HL-60/S4 treated with phorbol 12-myristate 13-acetate at 8.2 ng/mL for 4 days and 3 days (cell line): ENCODE data around the gene ERCC3.
"Not testable (repeated sequence)": the region's sequence is repeated elsewhere in the genome, so short reads cannot be mapped to it uniquely, and the experiment has no call there.

Experiments used
- in situ Hi-C: fragments of 300-500 bp; cut with MboI; formaldehyde crosslinking; loops from 2 replicates; pipeline ENCODE4 v1.15.0; 2022; ENCODE audit warnings: low sequenced_read_pairs

Gene ERCC3

DNA sequence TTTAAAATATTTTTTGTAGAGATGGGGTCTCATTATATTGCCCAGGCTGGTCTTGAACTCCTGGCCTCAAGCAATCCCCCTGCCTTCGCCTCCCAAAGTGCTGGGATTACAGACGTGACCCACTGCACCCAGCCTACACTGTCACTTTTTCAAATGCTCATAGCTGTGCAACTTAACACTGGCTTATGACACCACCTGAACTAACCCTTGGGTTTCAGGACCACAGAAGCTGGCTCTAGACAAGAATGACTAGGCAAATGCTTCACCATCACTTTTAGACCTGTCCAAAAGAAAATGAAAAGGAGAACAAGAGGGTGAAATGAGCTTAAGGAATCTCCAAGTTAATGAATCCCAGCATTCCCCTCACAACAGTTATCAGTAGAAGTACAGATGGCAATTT, 13.3 kb downstream of the ERCC3 start:
- in situ Hi-C loops, result no loop called here

DNA sequence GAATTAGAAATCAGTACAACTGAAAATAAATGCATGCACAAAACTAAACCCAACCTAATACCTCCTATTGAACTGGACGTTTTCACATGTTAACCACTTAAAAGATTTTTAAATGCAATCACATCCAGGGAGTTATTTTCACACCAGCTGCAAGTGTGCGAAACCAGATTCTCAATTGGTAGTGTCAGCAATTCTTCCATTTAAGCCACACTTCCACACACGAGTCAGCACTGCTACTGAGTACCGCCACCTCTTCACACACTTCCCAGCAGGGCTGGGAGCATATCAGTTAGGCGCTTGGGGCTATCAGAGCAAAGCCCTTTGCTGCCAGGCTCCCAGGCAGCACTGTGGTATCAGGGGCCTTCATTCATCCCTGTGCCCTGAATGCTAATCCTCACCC, 14.2 kb downstream of the ERCC3 start:
- in situ Hi-C loops, result no loop called here

- in situ Hi-C loops, result no loop called here
These were observed 15.0 kb downstream of the ERCC3 start for GRCh38 chr2:127278959-127279358.

- in situ Hi-C loops, result no loop called here
These were observed 16.9 kb downstream of the ERCC3 start for GRCh38 chr2:127277028-127277427.

DNA sequence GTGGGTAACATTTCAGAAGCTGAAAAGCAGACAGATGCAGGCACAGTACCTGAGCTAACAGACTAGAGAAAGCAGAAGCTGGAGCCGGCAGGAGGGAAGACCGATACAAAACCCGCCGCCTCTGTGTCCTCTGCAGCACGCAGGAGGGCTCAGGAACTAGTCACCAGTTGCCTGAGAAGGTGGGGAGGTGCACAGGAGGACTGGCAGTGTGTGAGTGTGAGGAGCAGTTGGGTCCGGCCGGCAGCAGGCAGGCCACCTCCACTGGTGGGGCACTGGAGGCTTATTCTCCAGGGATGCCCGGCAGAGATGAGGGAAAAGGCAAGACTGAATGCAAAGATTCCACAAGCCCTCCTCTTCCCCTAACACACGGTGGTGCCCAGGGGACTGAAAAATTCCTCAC, 18.2 kb downstream of the ERCC3 start:
- in situ Hi-C loops, result no loop called here

DNA sequence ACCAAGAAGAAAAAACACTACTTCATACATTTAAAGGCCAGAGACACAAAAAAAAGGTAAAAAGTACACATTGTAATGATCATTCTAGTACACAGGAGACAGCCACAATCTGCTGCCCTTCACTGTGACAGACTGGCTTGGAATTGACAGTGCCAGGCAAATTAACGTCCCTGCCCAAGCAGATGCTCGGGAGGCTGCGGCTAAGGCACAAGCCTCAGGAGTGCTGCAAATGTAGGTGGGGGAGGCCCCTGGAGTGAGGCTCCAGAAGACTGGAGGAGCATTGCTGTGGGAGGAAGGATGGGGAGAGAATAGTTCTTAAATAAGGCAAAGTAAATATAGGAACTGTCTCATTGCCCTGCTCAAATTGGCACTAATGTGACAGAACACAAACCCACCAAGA, 18.6 kb downstream of the ERCC3 start:
- in situ Hi-C loops, result no loop called here

DNA sequence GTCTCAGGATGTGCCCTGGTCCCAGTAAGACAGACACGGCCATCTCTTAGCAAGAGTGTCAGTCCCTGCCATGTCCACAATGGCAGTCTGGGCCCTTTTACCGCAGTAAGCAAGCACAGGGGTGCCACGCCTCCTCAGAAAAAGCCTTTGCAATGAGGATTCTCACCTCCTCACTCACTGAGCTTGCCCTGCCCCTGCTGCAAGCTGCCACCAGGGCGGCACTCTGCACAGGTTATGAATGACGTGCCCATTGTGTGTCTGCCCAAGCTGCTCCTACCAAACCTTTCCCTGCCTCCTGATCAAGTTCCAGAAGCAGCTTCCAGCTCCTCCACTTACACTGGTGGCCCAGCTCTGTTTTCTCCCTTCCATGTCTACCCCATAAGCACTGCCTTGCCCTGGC, 23.3 kb downstream of the ERCC3 start:
- in situ Hi-C loops, result no loop called here

DNA sequence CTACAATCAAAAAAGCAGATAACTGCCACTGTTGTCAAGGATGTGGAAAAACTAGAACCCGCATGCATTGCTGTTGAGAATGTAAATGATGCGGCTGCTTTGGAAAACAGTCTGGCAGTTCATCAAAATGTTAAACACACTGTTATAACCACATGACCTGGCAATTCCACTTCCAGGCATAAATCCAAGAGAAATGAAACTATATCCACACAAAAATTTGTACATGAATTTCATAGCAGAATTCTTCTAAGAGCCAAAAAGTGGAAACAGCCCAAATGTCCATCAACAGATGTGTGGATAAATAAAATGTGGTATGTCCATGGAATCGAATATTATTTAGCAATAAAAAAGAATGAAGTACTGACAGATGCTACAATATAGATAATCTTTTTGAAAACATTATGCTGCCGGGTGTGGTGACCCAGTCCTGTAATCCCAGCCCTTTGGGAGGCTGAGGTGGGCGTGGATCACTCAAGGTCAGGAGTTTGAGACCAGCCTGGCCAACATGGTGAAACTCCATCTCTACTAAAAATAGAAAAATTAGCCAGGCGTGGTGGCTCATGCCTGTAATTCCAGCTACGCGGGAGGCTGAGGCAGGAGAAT, 32.0 kb downstream of the ERCC3 start:
- in situ Hi-C loops, result no loop called here

DNA sequence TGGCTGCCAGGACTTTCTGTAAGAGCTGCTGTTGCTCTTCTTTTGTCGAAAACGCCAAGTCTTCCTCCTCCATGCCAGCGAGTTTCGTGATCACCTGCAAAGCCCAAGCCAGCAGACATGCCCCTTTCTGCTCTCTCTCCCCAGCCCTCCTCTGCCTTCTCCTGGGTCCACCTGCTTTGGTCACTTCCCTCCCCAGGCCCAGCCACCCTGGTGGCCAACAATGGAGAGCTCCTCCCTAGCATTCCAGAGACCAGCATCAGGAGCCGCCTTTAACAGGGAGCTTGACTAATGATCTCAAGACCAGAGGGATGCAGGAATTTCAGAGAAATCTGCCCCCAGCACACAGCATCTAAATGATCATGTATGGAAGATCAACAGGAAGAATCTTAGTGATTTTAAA, 34.6 kb downstream of the ERCC3 start:
- in situ Hi-C loops, result no loop called here

DNA sequence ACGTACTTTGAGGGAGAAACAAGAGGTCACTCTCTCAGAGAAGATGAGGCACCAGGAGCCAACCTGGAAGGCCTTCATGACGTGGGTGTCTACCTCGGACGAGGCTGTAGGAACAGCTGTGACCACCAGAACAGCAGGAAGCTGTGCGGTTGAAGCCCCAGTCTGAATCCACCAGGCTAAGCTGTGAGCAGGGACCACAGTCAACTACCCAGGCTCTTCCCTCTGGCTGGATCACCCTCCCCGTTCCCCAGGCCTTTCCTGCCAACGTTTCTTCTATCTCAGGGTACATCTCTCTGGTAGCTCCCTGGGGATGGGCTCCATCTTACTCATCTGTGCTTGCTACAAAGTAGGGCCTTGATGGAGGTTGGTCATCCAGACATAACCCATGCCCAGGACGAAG, 37.1 kb downstream of the ERCC3 start:
- in situ Hi-C loops, result no loop called here

GRCh38 chr2:127256381-127256780, 37.6 kb downstream of the ERCC3 start:
- in situ Hi-C loops, result no loop called here

GRCh38 chr2:127255721-127256120, 38.2 kb downstream of the ERCC3 start:
- in situ Hi-C loops, result no loop called here

DNA sequence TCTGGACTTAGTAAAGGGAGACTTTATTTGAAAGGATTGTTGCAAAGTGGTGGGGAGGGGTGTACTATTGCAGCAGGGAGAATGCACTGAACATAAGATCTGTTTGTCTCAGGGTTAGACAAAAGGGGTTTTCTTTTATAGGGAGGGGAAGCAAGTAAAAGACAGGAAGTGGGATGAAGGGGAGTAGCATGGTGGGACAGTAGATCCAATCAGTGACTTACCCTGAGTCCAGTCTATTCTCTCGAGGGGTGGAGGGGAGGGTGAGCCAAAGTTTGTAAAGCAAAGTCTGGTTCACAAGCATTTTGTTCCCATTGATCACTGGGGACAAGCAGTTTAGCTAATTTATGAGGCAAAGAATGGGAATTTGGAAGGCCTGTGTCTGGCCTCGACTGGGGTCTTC, 38.8 kb downstream of the ERCC3 start:
- in situ Hi-C loops, result no loop called here

DNA sequence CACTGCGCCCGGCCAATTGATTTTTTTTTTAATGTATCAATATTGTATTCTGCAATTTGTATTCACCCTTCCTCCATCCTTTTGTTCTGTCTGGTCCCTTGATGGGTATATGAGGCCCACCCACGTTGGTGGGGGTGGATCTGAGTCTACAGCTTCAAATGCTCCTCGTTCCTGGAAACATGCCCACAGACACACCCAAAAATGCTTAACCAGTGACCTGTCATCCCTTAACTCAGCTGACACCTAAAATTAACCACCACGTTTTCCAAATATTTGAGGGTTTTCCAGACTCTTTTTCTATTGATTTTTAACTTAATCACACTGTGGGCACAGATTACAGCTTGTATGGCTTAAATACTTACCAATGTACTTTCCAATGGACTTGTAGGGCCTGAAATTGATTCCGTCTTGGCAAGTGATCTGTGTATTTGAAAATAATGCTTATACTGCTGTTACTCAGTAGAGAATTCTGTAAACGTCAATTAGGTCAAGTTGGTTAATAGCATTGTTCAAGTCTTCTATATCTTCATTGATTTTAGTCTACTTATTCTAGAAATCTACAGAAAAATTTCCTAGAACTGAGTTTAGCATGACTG, 39.5 kb downstream of the ERCC3 start:
- in situ Hi-C loops, result no loop called here

- in situ Hi-C loops, result not testable (repeated sequence)
These were observed 52.8 kb downstream of the ERCC3 start for GRCh38 chr2:127241184-127241583.

GRCh38 chr2:127239395-127239794, 54.5 kb downstream of the ERCC3 start:
- in situ Hi-C loops, result no loop called here

DNA sequence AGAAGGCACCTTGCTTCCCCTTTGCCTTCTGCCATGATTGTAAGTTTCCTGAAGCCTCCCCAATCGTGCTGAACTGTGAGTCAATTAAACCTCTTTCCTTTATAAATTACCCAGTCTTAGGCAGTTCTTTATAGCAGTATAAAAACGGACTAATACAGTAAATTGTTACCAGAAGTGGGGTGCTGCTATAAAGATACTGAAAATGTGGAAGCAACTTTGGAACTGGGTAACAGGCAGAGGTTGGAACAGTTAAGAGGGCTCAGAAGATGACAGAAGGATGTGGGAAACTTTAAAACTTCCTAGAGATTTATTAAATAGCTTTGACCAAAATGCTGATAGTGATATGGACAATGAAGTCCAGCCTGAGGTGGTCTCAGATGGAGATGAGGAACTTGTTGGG, 56.2 kb downstream of the ERCC3 start:
- in situ Hi-C loops, result not testable (repeated sequence)

DNA sequence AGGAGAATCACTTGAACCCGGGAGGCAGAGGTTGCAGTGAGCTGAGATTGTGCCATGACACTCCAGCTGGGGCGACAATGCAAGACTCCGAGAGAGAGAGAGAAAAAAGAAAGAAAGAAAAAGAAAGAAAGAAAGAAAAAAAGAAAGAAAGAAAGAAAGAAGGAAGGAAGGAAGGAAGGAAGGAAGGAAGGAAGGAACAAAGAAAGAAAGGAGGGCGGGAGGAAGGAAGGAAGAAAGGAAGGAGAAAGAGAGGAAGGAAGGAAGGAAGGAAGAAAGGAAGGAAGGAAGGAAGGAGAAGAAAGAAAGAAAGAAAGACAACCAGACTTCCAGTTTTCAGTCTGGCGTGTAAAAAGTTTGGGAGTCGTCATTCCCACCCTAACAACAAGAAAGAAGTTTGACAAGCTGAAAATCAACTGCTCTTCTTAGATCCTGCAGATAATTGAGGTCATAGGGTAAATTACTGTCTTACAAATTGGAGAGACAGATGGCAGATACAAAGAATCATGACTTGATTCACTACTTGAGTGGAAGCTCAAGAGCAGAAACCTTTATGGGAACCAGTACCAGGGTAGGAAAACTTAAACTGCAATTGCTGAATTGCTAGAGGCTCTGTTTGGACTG, 58.8 kb downstream of the ERCC3 start:
- in situ Hi-C loops, result no loop called here

DNA sequence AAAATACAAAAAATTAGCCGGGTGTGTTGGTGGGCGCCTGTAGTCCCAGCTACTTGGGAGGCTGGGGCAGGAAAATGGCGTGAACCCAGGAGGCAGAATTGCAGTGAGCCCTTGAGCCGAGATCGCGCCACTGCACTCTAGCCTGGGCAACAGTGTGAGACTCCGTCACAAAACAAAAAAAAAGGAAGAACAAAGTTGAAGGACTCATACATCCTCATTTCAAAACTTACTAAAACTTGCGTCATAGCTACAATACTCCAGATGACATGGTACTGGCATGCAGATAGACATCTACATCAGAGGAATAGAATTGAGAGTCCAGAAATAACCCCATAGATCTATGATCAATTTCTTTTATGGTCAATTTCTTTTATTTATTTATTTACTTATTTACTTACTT, 60.2 kb downstream of the ERCC3 start:
- in situ Hi-C loops, result no loop called here

DNA sequence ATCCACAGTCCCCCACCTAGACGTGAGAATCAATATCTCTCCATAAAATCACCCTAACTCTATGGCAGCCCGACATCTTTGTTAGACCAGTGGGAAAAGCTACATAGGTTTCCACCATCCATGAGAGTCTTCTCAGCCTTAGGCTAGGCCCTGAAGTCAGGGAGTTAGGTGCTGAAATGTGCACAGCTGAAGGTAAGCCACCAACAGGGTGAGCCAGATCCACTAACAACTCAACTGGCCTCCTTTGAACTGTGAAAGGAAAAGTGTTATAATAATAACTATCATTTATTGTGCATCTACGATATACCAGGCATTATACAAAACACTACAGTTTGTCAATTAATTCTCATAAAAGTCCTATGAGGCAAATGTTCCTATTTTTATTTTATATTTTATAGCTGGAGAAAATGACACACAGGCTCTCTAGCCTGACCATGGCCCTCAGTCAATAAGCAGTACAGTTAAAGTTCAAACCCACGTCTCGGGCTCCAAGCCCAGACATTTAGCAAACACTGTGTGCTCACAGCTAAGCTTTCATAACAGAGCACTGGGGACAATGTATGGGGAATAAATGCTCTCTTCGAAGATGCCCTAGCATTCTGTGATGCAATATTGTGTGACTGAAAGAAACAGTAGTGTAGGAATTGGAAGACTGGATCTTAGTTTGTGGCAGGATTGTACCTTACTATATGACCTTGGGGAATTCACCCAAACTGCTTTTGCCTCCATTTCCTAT, 62.6 kb downstream of the ERCC3 start:
- in situ Hi-C loops, result no loop called here

- in situ Hi-C loops, result no loop called here
These were observed 64.4 kb downstream of the ERCC3 start for GRCh38 chr2:127229555-127229954.

- in situ Hi-C loops, result no loop called here
These were observed 65.8 kb downstream of the ERCC3 start for GRCh38 chr2:127228102-127228501.
